ENCODE results near the gene TMEM92. TPM values are rescaled to one million over a fixed set of nuclear protein-coding genes. Genes with fewer than 3 reads are reported as not detected.

TMEM92 gene
- total RNA-seq, 2 donors from 2014 or later, result 34.3 to 35.8 TPM

- Mint-ChIP-seq H3K4me3 (peak overlapping the region; percentile 70), H3K9me3 (no peaks in the 10 kb centered on the region), H3K4me1 (peaks cover 40% of the 10 kb centered on the region), H3K27ac (peak overlapping the region; percentile 33), H3K36me3 (ENCODE audit: low read depth) (peaks cover 25% of the 10 kb centered on the region), H3K27me3 (ENCODE audit: insufficient read depth) (peaks cover 5% of the 10 kb centered on the region)
- no peak overlapping the region for H3K27ac ChIP-seq (ENCODE audit: low read depth, low read length)
- H3K4me1 ChIP-seq (ENCODE audit: control insufficient read depth, insufficient read depth, low read length), result peaks cover 5% of the 10 kb centered on the region
- 73 to 89% methylated on average over 3 to 5 of the region's 5 CpGs for WGBS, 2 experiments (ENCODE audit: insufficient coverage in 1 of 2, insufficient read length in 1 of 2)
- no peak overlapping the region for H3K9ac ChIP-seq (ENCODE audit: extremely low read depth, low read length, poor library complexity, severe bottlenecking)
- no peaks in the 10 kb centered on the region for H3K9me3 ChIP-seq (ENCODE audit: control insufficient read depth, low read length)
- TF ChIP-seq CTCF (conservative IDR thresholded peaks at IDR 0.05), result no peak
- peak; percentile 56 for DNase-seq
- H3K4me3 ChIP-seq (ENCODE audit: low read length), result no peak overlapping the region
- H3K27me3 ChIP-seq (ENCODE audit: control insufficient read depth, insufficient read depth, low read length, poor library complexity, severe bottlenecking), result no peaks in the 10 kb centered on the region
- H3K36me3 ChIP-seq (ENCODE audit: control insufficient read depth, insufficient read depth, low read length), result no peaks in the 10 kb centered on the region
Measured at GRCh38 chr17:50277357-50277754, 3.1 kb downstream of the TMEM92 start.

GRCh38 chr17:50278526-50279180 lies 4.4 kb downstream of the TMEM92 start:
- Mint-ChIP-seq H3K4me1 (peaks cover 41% of the 10 kb centered on the region), H3K36me3 (ENCODE audit: low read depth) (peaks cover 33% of the 10 kb centered on the region), H3K9me3 (peaks cover 8% of the 10 kb centered on the region), H3K27me3 (ENCODE audit: insufficient read depth) (peaks cover 2% of the 10 kb centered on the region), H3K4me3 (no peak overlapping the region), H3K27ac (no peak overlapping the region)
- H3K4me1 ChIP-seq (ENCODE audit: control insufficient read depth, insufficient read depth, low read length), result peaks cover 5% of the 10 kb centered on the region
- no peak overlapping the region for H3K4me3 ChIP-seq (ENCODE audit: low read length)
- no peaks in the 10 kb centered on the region for H3K9me3 ChIP-seq (ENCODE audit: control insufficient read depth, low read length)
- no peak overlapping the region for H3K9ac ChIP-seq (ENCODE audit: extremely low read depth, low read length, poor library complexity, severe bottlenecking)
- no peaks in the 10 kb centered on the region for H3K36me3 ChIP-seq (ENCODE audit: control insufficient read depth, insufficient read depth, low read length)
- H3K27me3 ChIP-seq (ENCODE audit: control insufficient read depth, insufficient read depth, low read length, poor library complexity, severe bottlenecking), result no peaks in the 10 kb centered on the region
- WGBS, 2 experiments (ENCODE audit: insufficient coverage in 1 of 2, insufficient read length in 1 of 2), result 91 to 100% methylated on average over 5 to 14 of the region's 14 CpGs
- no peak overlapping the region for H3K27ac ChIP-seq (ENCODE audit: low read depth, low read length)
- TF ChIP-seq CTCF (conservative IDR thresholded peaks at IDR 0.05), result no peak
- no peak for DNase-seq

DNA sequence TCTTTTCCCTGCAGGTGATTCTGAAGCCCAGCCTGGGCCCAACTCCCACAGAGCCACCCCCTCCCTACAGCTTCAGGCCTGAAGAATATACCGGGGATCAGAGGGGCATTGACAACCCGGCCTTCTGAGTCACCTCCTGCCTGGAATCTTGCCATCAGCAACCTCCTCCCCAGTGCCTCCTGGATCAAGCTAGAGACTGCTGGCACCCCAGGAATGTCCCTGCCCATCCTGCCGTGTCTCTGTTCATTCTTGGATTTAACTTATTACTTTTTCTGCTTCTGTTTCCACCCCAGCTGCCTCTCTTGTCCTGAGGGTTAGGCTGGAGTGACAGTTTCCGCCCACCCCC lies 4.9 kb downstream of the TMEM92 start:
- Histone ChIP-seq H3K36me3 (ENCODE audit: control insufficient read depth, insufficient read depth, low read length) (no peaks in the 10 kb centered on the region), H3K4me1 (ENCODE audit: control insufficient read depth, insufficient read depth, low read length) (peaks cover 5% of the 10 kb centered on the region), H3K9ac (ENCODE audit: extremely low read depth, low read length, poor library complexity, severe bottlenecking) (no peak overlapping the region), H3K27ac (ENCODE audit: low read depth, low read length) (no peak overlapping the region), H3K27me3 (ENCODE audit: control insufficient read depth, insufficient read depth, low read length, poor library complexity, severe bottlenecking) (no peaks in the 10 kb centered on the region), H3K9me3 (ENCODE audit: control insufficient read depth, low read length) (no peaks in the 10 kb centered on the region), H3K4me3 (ENCODE audit: low read length) (no peak overlapping the region)
- Mint-ChIP-seq H3K27ac (peak overlapping the region; percentile 33), H3K4me1 (peaks cover 46% of the 10 kb centered on the region), H3K27me3 (ENCODE audit: insufficient read depth) (peaks cover 2% of the 10 kb centered on the region), H3K9me3 (peaks cover 11% of the 10 kb centered on the region), H3K36me3 (ENCODE audit: low read depth) (peaks cover 36% of the 10 kb centered on the region), H3K4me3 (no peak overlapping the region)
- WGBS, 2 experiments (ENCODE audit: insufficient coverage in 1 of 2, insufficient read length in 1 of 2), result 89 to 90% methylated on average over 2 to 4 of the region's 4 CpGs
- peak; percentile 44 for DNase-seq
- TF ChIP-seq CTCF (conservative IDR thresholded peaks at IDR 0.05), result no peak
